Natural killer cell (primary cell): ENCODE results near the gene KIF20B. TPM values are rescaled to one million over a fixed set of nuclear protein-coding genes. Genes with fewer than 3 reads are reported as not detected.

Experiments used
- ATAC-seq, 3 donors: fragments of 150-1000 bp in 2 of 3; fragments of 200-7000 bp in 1 of 3; cut with Tn5 transposase; 1 replicate in 1 of 3; 2 replicates in 2 of 3; pipeline ENCODE4 v1.10.0; 2021; ENCODE audit warnings: mild to moderate bottlenecking in 2 of 3, moderate library complexity in 2 of 3
- DNase-seq, 2 donors: peaks; one replicate each; pipeline versions ENCODE4 v3.0.0 to v3.0.0-alpha.2; 2013 to 2021; ENCODE audit warnings: mixed read lengths in 1 of 2
- H3K27ac ChIP-seq: one replicate; pipeline ENCODE4 v1.5.1; 2013; ENCODE audit warnings: mild to moderate bottlenecking, low read length
- H3K27me3 ChIP-seq: one replicate; pipeline ENCODE4 v1.6.1; 2013; ENCODE audit warnings: low read length; ENCODE audit not compliant: control insufficient read depth, insufficient read depth
- H3K36me3 ChIP-seq: one replicate; pipeline ENCODE4 v1.6.1; 2013; ENCODE audit warnings: low read length; ENCODE audit not compliant: control insufficient read depth, insufficient read depth
- H3K4me1 ChIP-seq: one replicate; pipeline ENCODE4 v1.6.1; 2013; ENCODE audit warnings: low read length; ENCODE audit not compliant: control insufficient read depth, insufficient read depth
- H3K4me3 ChIP-seq: one replicate; pipeline ENCODE4 v1.5.1; 2013; ENCODE audit warnings: low read length
- H3K9me3 ChIP-seq: one replicate; pipeline ENCODE4 v1.6.1; 2013; ENCODE audit warnings: low read length; ENCODE audit not compliant: control insufficient read depth, insufficient read depth
- H3K27ac Mint-ChIP-seq, 2 donors: one replicate each; pipeline ENCODE4 v1.8.0; 2022; ENCODE audit warnings: mild to moderate bottlenecking in 2 of 2, mixed read lengths in 2 of 2, moderate library complexity in 1 of 2
- H3K27me3 Mint-ChIP-seq, 2 donors: one replicate each; pipeline ENCODE4 v1.8.0; 2022; ENCODE audit warnings: low read depth in 2 of 2, mixed read lengths in 2 of 2
- H3K36me3 Mint-ChIP-seq: one replicate; pipeline ENCODE4 v1.8.0; 2022; ENCODE audit warnings: mixed read lengths
- H3K4me1 Mint-ChIP-seq, 2 donors: one replicate each; pipeline ENCODE4 v1.8.0; 2022; ENCODE audit warnings: mixed read lengths in 2 of 2
- H3K4me3 Mint-ChIP-seq: one replicate; pipeline ENCODE4 v1.8.0; 2022; ENCODE audit warnings: mild to moderate bottlenecking, moderate library complexity, mixed read lengths
- H3K9me3 Mint-ChIP-seq, 2 donors: one replicate each; pipeline ENCODE4 v1.8.0; 2022; ENCODE audit warnings: mixed read lengths in 2 of 2
- WGBS: methylation state at CpG from one replicate; pipeline ENCODE4 v1.1.7; 2013; ENCODE audit warnings: missing lambda C conversion rate; ENCODE audit not compliant: insufficient coverage; 5-methylcytosine and 5-hydroxymethylcytosine counted together
- intact Hi-C: fragments of 100-400 bp; cut with micrococcal nuclease; formaldehyde crosslinking; loops from one replicate; pipeline ENCODE4 v1.14.2; 2022
- total RNA-seq, 4 donors: library from RNA; stranded (reverse); fragments of 120-200 nt in 1 of 4; gene quantifications; one replicate each; pipeline versions ENCODE4 v1.2.3 to v1.2.4, GENCODE V29; 2013 to 2022
- TF ChIP-seq, protein P1 (sequence below): fragments of 200-600 bp; IDR thresholded peaks from one replicate; pipeline ENCODE4 v1.8.0; 2022; ENCODE audit warnings: antibody characterized with exemption

The KIF20B gene
- total RNA-seq, 3 donors from 2014 or later (not counting 1 experiment from before 2014, with no cell fraction given) = 17.2 to 20.2 (median 17.3) TPM

DNA sequence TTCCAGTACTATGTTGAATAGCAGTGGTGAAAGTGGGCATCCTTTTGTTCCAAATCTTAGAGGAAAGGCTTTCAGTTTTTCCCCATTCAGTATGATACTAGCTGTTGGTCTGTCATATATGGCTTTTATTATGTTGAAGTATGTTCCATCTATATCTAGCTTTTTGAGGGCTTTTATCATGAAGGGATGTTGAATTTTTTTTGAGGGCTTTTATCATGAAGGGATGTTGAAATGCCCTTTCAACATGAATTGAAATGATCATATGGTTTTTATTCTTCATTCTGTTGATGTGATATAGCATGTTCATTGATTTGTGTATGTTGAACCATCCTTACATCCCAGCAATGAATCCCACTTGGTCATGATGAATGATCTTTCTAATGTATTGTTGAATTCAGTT, 75.3 kb downstream of the KIF20B start:
- H3K27ac Mint-ChIP-seq = no peak overlapping the region
- intact Hi-C loops = no loop called here
- ATAC-seq (no peak), DNase-seq (no peak)
- no peaks in the 10 kb centered on the region for H3K9me3 Mint-ChIP-seq
- no peaks in the 10 kb centered on the region for H3K27me3 ChIP-seq
- no peaks in the 10 kb centered on the region for H3K36me3 ChIP-seq
- H3K36me3 Mint-ChIP-seq = no peaks in the 10 kb centered on the region
- no peak overlapping the region for H3K4me3 ChIP-seq
- H3K27me3 Mint-ChIP-seq = no peaks in the 10 kb centered on the region
- TF ChIP-seq, protein P1, sequence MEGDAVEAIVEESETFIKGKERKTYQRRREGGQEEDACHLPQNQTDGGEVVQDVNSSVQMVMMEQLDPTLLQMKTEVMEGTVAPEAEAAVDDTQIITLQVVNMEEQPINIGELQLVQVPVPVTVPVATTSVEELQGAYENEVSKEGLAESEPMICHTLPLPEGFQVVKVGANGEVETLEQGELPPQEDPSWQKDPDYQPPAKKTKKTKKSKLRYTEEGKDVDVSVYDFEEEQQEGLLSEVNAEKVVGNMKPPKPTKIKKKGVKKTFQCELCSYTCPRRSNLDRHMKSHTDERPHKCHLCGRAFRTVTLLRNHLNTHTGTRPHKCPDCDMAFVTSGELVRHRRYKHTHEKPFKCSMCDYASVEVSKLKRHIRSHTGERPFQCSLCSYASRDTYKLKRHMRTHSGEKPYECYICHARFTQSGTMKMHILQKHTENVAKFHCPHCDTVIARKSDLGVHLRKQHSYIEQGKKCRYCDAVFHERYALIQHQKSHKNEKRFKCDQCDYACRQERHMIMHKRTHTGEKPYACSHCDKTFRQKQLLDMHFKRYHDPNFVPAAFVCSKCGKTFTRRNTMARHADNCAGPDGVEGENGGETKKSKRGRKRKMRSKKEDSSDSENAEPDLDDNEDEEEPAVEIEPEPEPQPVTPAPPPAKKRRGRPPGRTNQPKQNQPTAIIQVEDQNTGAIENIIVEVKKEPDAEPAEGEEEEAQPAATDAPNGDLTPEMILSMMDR = no peak
- H3K4me1 Mint-ChIP-seq = peaks cover 0 to 1% of the 10 kb centered on the region in 2 donors
- no peak overlapping the region for H3K27ac ChIP-seq
- no peaks in the 10 kb centered on the region for H3K4me1 ChIP-seq
- no peaks in the 10 kb centered on the region for H3K9me3 ChIP-seq
- H3K4me3 Mint-ChIP-seq = no peak overlapping the region

DNA sequence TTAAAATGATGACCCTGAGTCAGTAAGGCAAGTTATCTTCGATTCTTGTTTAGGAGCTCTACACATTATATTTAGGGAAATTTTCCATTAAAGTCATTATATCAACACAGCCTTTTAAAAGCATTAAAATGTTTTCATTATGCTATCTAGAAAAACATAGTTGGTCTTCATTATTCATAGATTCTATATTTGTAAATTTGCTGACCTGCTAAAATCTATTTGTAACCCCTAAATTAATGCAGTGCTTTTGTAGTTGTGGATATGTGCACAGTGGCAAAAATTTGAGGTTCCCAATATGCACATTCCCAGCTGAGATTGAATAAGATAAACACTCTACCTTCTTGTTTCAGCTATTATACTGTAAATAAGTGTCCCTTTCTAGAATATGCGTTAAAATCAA, 81.1 kb downstream of the KIF20B start:
- no peaks in the 10 kb centered on the region for H3K9me3 Mint-ChIP-seq
- Histone ChIP-seq H3K27me3 (no peaks in the 10 kb centered on the region), H3K4me1 (no peaks in the 10 kb centered on the region), H3K9me3 (no peaks in the 10 kb centered on the region), H3K27ac (no peak overlapping the region), H3K36me3 (no peaks in the 10 kb centered on the region), H3K4me3 (no peak overlapping the region)
- ATAC-seq (no peak), DNase-seq (no peak)
- WGBS = 100% methylated on average over 1 of the region's 2 CpGs
- no peak overlapping the region for H3K27ac Mint-ChIP-seq
- no peak overlapping the region for H3K4me3 Mint-ChIP-seq
- no peaks in the 10 kb centered on the region for H3K4me1 Mint-ChIP-seq
- no peaks in the 10 kb centered on the region for H3K36me3 Mint-ChIP-seq
- no peaks in the 10 kb centered on the region for H3K27me3 Mint-ChIP-seq
- TF ChIP-seq, protein P1 = no peak
- intact Hi-C loops = no loop called here

DNA sequence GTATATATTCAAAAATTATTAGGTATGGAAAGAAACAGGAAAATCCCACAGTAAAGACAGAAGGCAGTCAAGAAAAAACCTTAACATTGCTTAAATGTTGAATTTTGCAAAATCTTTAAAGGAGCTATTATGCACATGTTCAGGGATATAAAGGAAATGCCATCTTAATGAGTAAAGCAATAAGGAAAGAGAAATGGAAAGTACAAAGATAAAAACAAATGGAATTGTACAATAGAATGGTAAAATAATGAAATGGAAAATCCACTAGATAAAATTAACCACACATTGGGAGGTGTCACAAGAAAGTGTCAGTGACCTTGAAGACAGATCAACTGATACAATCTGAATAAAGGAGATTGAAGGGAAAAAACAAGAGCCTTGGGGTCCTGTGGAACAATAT, 82.0 kb downstream of the KIF20B start:
- Histone ChIP-seq H3K9me3 (no peaks in the 10 kb centered on the region), H3K36me3 (no peaks in the 10 kb centered on the region), H3K27ac (no peak overlapping the region), H3K27me3 (no peaks in the 10 kb centered on the region), H3K4me1 (no peaks in the 10 kb centered on the region), H3K4me3 (no peak overlapping the region)
- intact Hi-C loops = no loop called here
- H3K4me1 Mint-ChIP-seq = no peaks in the 10 kb centered on the region
- ATAC-seq = no peak
- no peak overlapping the region for H3K4me3 Mint-ChIP-seq
- H3K27me3 Mint-ChIP-seq = no peaks in the 10 kb centered on the region
- H3K9me3 Mint-ChIP-seq = no peaks in the 10 kb centered on the region
- TF ChIP-seq, protein P1 = no peak
- no peaks in the 10 kb centered on the region for H3K36me3 Mint-ChIP-seq
- H3K27ac Mint-ChIP-seq = no peak overlapping the region
- DNase-seq = no peak

DNA sequence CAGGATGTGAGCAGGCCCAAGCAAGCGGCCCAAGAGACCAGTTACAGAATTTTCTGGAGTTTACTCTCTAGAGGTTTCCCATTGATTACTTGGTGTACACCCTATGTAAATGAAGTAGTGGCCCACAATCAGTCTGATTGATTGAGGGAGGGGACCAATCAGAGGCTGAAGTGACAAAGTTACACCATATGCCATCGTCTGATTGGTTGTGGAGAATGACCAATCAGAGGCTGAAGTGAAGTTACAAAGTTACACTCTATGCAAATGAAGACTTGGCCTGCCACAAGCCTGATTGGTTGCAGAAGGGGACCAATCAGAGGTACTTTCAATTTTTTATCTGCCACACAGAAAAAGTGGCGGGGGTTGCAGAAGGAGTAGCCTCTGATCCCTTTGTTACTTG, 83.7 kb downstream of the KIF20B start:
- Mint-ChIP-seq H3K27me3 (peaks cover 8 to 10% of the 10 kb centered on the region in 2 donors), H3K27ac (no peak overlapping the region), H3K36me3 (no peaks in the 10 kb centered on the region), H3K4me3 (no peak overlapping the region), H3K9me3 (no peaks in the 10 kb centered on the region), H3K4me1 (no peaks in the 10 kb centered on the region)
- Histone ChIP-seq H3K4me3 (no peak overlapping the region), H3K27ac (no peak overlapping the region), H3K9me3 (no peaks in the 10 kb centered on the region), H3K36me3 (no peaks in the 10 kb centered on the region), H3K4me1 (no peaks in the 10 kb centered on the region), H3K27me3 (no peaks in the 10 kb centered on the region)
- intact Hi-C loops = no loop called here
- WGBS = 98% methylated on average over 3 of the region's 3 CpGs
- ATAC-seq (no peak), DNase-seq (peak in 1 of 2 donors; percentile 7)
- TF ChIP-seq, protein P1 = no peak
